CD4-positive, alpha-beta T cell treated with Interleukin-10 for 1 hour (primary cell): ENCODE measurements around the gene PPP1CA.

Experiments
- DNase-seq: peaks from one replicate; pipeline ENCODE4 v3.0.0-alpha.2; 2020

Gene PPP1CA

DNA sequence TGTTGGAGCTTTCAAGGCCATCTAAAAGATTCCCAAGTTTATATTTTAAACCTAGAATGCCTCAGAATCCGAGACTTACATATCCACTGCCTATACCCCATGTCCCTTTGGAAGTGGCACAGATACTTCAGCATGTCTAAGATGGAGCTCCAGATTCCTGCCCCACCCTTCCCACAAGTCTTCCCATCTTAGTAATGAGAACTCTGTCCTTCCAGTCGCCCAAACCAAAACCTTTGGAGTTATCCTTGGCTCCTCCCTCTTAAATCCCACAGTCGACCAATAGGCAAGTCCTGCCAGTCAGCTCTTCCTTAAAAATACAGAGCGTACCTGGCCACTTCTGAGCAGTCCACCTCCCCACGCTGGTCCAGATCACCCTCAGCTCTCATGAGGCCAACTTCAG lies 52.6 kb downstream of the PPP1CA start:
- no peak for DNase-seq
